ENCODE data around the gene TARS3.

GRCh38 chr15:101712078-101712477 is 12.2 kb downstream of the TARS3 start:
- TF ChIP-seq ZFP3 (CRISPR knock-in tag; IDR thresholded peaks at IDR 0.05) (no peak), ZC3H10 (CRISPR knock-in tag; IDR thresholded peaks at IDR 0.05) (no peak), OSR1 (CRISPR knock-in tag; IDR thresholded peaks at IDR 0.05) (no peak), ZFP30 (CRISPR knock-in tag; IDR thresholded peaks at IDR 0.05) (no peak), ZNF70 (CRISPR knock-in tag; IDR thresholded peaks at IDR 0.05) (no peak), ARNTL (CRISPR knock-in tag; IDR thresholded peaks at IDR 0.05; ENCODE audit: borderline replicate concordance, low read depth) (no peak), PATZ1 (CRISPR knock-in tag; IDR thresholded peaks at IDR 0.05; ENCODE audit: borderline replicate concordance) (no peak), ESRRG (CRISPR knock-in tag; IDR thresholded peaks at IDR 0.05) (no peak), CSRNP3 (CRISPR knock-in tag; IDR thresholded peaks at IDR 0.05) (no peak), CSDC2 (CRISPR knock-in tag; IDR thresholded peaks at IDR 0.05) (no peak)
